ENCODE measurements around the gene EIF5A2. TPM values are rescaled to one million over a fixed set of nuclear protein-coding genes. Genes with fewer than 3 reads are reported as not detected.

EIF5A2 gene
- total RNA-seq, 2 experiments from 2014 or later, result 10.8 to 10.9 TPM

DNA sequence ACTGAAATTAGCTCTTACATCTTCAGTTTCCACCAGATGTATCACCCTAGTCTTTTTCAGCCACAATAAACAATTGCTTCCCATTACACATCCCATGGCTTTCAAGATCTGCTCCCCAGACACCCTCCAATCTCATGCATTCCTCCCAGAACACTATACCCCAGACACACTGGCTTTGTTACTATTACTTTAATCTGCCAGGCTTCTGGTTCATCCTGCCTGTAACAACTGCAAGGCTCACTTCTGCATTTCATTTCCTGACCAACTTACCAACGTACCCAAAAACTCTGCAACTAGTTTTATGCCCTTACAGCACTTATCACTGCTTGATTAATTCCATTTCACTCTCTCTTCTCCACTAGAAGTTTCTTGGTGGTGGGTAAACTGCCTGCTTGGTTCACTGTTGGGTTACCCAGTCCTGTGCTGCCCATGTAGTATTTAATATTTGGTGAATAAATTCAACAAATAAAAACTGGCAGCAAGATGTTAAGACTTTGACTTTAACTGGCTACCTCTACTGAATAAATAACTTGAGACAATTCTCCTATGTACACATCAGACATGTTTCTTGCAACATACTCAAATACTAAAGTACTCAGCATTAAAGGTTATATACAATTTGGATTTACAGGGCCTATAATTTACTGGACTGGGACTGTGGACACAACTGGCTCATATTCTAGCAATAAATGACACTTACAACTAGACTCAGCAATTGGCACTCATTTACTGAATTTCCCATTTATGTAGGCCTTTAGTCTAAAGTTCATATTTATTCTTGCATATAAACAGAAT is 41.1 kb downstream of the EIF5A2 start:
- POLR2A ChIA-PET, result interaction anchor here (3.0 kb wide), 1 partner anchor 42 kb away, joined by 31 read pairs; the partner anchor contains the start of gene EIF5A2
- no peak for ATAC-seq

DNA sequence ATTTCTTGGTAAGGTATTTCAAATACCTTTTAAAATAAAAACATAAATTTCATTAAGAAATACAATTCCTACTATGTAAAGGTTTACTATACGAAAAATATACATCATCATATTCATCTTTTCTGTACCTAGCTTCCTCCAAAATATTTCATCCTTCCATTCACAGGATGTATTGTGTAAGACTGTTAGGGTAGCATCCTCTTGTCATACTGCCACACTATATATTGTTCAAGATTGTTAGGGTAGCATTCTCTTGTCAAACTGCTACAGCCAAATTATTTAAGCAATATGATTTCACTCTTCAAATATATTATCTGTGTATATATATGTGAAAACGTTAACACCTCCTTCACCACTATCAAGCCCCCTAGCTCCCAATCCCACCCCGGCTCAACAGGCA is 41.9 kb downstream of the EIF5A2 start:
- ATAC-seq, result no peak
- H3K36me3 Mint-ChIP-seq (ENCODE audit: low read depth), result peaks cover 38% of the 10 kb centered on the region
- peaks cover 26% of the 10 kb centered on the region for H3K4me1 Mint-ChIP-seq (ENCODE audit: low read depth)
- POLR2A ChIA-PET, result no interaction called here
- H3K4me3 Mint-ChIP-seq, result no peak overlapping the region
- CTCF ChIA-PET, result interaction anchor here (0.9 to 2.3 kb wide), 2 partner anchors 53 to 55 kb away, joined by 3 to 9 read pairs; no protein-coding TSS in a partner anchor
- no peaks in the 10 kb centered on the region for H3K9me3 Mint-ChIP-seq (ENCODE audit: insufficient read depth)
- no peaks in the 10 kb centered on the region for H3K27me3 Mint-ChIP-seq (ENCODE audit: low read depth)
- H3K27ac Mint-ChIP-seq, result no peak overlapping the region
- DNase-seq, result no peak

More for the DNA sequence above, 41.1 kb downstream of the EIF5A2 start:
- Mint-ChIP-seq H3K9me3 (ENCODE audit: insufficient read depth) (no peaks in the 10 kb centered on the region), H3K4me3 (peak overlapping the region; percentile 59), H3K27ac (peak overlapping the region; percentile 56), H3K4me1 (ENCODE audit: low read depth) (peaks cover 26% of the 10 kb centered on the region), H3K27me3 (ENCODE audit: low read depth) (no peaks in the 10 kb centered on the region), H3K36me3 (ENCODE audit: low read depth) (peaks cover 41% of the 10 kb centered on the region)
- CTCF ChIA-PET, result interaction anchor here (2.3 kb wide), 1 partner anchor 56 kb away, joined by 9 read pairs; no protein-coding TSS in a partner anchor
- no peak for DNase-seq

DNA sequence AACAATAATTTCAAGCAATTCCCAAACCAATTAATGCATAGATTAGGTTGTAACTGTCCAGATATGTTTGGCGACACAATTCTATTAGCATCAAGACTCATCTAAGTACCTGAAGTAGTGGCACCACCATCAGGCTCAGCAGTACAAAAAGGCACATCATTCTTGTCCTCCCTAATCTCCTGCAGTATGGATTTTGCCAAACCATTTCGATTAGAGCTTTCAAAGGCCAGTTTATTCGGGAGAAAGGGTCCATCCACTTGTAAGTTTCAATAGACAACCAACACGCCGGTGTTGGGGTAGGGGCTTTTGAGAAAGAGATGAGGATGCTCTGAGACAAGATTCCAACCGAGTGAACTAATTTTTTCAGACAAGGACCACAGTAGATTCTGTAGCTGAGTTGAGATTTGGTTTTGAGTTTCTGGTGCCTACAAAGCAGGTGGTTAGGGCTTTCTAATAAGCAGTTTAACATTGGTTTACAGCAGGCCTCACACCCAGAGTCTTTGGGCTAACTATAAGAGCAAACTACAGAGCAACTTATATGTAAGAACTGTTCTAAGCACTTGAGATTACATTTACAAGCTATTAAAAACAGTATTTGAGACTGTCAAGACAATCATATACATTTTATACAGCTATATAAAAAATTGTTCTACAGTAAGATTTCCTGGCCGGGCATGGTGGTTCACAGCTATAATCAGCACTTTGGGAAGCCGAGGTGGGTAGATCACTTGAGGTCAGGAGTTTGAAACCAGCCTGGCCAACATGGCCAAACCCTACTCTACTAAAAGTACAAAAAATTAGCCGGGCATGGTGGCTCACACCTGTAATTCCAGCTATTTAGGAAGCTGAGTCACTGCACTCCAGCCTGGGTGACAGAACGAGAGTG is 43.0 kb downstream of the EIF5A2 start:
- DNase-seq, result no peak
- H3K27ac Mint-ChIP-seq, result no peak overlapping the region
- POLR2A ChIA-PET, result interaction anchor here (1.0 kb wide), 1 partner anchor 10 kb away, joined by 3 read pairs; no protein-coding TSS in a partner anchor
- no peak overlapping the region for H3K4me3 Mint-ChIP-seq
- peaks cover 17% of the 10 kb centered on the region for H3K4me1 Mint-ChIP-seq (ENCODE audit: low read depth)
- CTCF ChIA-PET, result interaction anchor here (0.9 to 2.3 kb wide), 2 partner anchors 52 to 54 kb away, joined by 3 to 9 read pairs; no protein-coding TSS in a partner anchor
- no peak for ATAC-seq
- no peaks in the 10 kb centered on the region for H3K27me3 Mint-ChIP-seq (ENCODE audit: low read depth)
- H3K36me3 Mint-ChIP-seq (ENCODE audit: low read depth), result peaks cover 38% of the 10 kb centered on the region
- no peaks in the 10 kb centered on the region for H3K9me3 Mint-ChIP-seq (ENCODE audit: insufficient read depth)

DNA sequence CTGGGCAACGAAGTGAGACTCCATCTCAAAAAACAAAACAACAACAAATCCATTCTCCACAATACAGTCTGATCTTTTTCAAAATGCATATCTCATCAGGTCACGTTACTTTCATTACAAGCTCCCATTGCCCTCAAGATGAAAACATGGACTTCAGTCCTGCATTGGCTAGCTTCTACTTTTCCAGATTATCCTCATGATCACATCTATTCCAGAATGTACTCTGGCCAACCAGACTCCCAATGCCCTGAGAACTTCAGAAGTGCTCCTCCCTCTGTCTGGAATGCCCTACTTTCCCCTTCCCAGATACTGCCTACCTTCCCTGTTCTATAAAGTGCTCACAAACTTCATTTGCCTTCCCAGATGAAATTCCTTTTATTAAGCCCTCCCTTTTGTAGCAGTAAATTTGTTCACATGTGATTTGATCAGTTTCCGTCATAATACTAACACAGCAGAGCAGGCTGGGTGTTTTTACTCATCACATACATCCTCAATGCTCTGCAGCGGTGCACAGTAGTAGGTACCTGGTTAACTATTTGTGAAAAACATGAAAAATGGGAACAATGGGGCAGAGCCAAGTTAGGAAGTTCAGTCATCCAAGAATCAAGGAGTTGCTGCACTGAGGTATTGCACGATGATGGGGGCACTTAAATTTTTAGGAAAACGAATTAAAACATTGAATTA is 43.8 kb downstream of the EIF5A2 start:
- H3K4me3 Mint-ChIP-seq, result no peak overlapping the region
- POLR2A ChIA-PET, result interaction anchor here (1.0 kb wide), 1 partner anchor 9 kb away, joined by 3 read pairs; no protein-coding TSS in a partner anchor
- CTCF ChIA-PET, result no interaction called here
- H3K4me1 Mint-ChIP-seq (ENCODE audit: low read depth), result peaks cover 12% of the 10 kb centered on the region
- no peaks in the 10 kb centered on the region for H3K27me3 Mint-ChIP-seq (ENCODE audit: low read depth)
- no peak overlapping the region for H3K27ac Mint-ChIP-seq
- DNase-seq (no peak), ATAC-seq (no peak)
- no peaks in the 10 kb centered on the region for H3K9me3 Mint-ChIP-seq (ENCODE audit: insufficient read depth)
- peaks cover 34% of the 10 kb centered on the region for H3K36me3 Mint-ChIP-seq (ENCODE audit: low read depth)

DNA sequence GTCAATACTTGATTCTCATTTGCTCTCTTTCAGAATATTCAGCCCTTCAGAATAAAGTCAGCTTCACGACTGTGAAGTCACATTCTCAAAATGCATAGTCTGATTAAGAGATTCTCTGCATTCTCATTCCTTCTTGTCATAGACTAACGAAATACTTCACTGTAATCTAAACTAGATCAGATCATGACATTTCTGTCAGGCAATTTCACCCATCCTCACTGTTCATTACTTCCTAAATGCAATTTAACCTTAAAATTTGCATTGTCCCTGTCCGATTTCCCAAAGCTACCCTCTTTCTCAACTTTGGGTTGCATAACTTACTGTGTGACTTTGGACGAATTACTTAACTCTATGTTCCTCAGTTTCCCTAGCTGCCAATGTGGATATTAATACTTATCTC is 44.6 kb downstream of the EIF5A2 start:
- ChIA-PET POLR2A (no interaction called here), CTCF (interaction anchor here (1.4 kb wide), 1 partner anchor 8 kb away, joined by 3 read pairs; no protein-coding TSS in a partner anchor)
- Mint-ChIP-seq H3K4me3 (no peak overlapping the region), H3K36me3 (ENCODE audit: low read depth) (peaks cover 30% of the 10 kb centered on the region), H3K27me3 (ENCODE audit: low read depth) (no peaks in the 10 kb centered on the region), H3K27ac (no peak overlapping the region), H3K4me1 (ENCODE audit: low read depth) (peaks cover 12% of the 10 kb centered on the region), H3K9me3 (ENCODE audit: insufficient read depth) (no peaks in the 10 kb centered on the region)
- DNase-seq, result no peak
- no peak for ATAC-seq

DNA sequence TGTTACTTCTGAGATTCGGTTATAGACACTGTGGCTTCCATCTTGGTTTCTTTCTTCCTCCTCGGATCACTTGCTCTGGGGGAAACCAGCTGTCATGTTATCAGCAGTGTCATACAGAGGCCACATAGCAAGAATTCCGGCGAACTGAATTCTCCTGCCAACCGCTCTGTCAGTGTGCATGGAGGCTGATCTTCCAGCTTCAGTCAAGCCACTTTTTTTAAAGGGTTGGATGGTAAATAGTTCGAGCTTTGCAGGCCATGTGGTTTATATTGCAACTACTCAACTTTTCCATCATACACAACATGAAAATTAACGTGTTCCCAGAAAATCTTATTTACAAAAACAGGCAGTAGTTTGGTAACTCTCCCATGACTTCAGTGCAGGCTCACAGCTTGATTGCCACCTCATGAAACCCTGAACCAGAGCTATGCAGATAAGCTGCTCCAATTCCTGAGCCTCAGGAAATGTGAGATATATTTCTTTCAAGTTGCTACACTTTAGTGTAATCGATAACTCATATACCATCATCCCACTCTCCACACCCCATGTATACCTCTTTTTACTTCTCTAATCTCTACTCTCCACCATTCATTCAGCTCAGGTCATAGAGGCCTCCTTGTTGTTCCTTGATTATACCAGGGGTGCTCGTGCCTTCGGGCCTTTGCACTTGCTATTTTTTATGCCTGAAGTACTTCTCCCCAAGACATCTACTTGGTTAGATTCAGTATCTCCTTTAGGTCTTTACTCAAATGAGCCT is 45.6 kb downstream of the EIF5A2 start:
- DNase-seq (no peak), ATAC-seq (peak; percentile 18)
- ChIA-PET CTCF (interaction anchor here (0.8 to 1.8 kb wide), 3 partner anchors 10 to 51 kb away, joined by 3 to 7 read pairs (median 3); no protein-coding TSS in a partner anchor), POLR2A (interaction anchor here (0.6 kb wide), 1 partner anchor 895 kb away, joined by 4 read pairs; no protein-coding TSS in a partner anchor)
- no peaks in the 10 kb centered on the region for H3K27me3 Mint-ChIP-seq (ENCODE audit: low read depth)
- peaks cover 30% of the 10 kb centered on the region for H3K36me3 Mint-ChIP-seq (ENCODE audit: low read depth)
- H3K4me3 Mint-ChIP-seq, result no peak overlapping the region
- H3K9me3 Mint-ChIP-seq (ENCODE audit: insufficient read depth), result no peaks in the 10 kb centered on the region
- H3K4me1 Mint-ChIP-seq (ENCODE audit: low read depth), result peaks cover 10% of the 10 kb centered on the region
- H3K27ac Mint-ChIP-seq, result no peak overlapping the region

DNA sequence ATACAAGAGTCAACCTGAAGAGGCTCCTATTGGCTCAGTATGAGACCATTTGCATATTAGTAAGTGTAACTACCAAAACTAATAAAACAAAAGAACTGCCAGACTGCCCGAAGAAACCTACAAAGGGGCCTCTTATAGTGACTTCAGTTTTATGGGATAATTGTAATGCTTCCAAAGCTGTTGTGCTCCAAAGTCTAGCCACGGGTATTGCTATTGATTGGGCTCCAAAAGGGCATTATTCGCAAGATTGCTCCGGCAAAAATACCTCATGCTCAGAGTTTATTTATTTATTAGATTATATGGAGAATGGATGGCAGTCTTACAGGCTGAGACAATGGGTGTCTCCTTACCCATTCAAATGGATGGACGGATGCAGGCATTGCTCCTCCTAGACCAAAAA is 49.8 kb downstream of the EIF5A2 start:
- POLR2A ChIA-PET, result interaction anchor here (1.0 kb wide), 1 partner anchor 11 kb away, joined by 4 read pairs; the partner anchor contains the start of gene RPL22L1
- Mint-ChIP-seq H3K9me3 (ENCODE audit: insufficient read depth) (no peaks in the 10 kb centered on the region), H3K36me3 (ENCODE audit: low read depth) (no peaks in the 10 kb centered on the region), H3K27ac (no peak overlapping the region), H3K27me3 (ENCODE audit: low read depth) (peaks cover 6% of the 10 kb centered on the region), H3K4me1 (ENCODE audit: low read depth) (peaks cover 2% of the 10 kb centered on the region), H3K4me3 (no peak overlapping the region)
- DNase-seq, result no peak
- no peak for ATAC-seq
- CTCF ChIA-PET, result no interaction called here

DNA sequence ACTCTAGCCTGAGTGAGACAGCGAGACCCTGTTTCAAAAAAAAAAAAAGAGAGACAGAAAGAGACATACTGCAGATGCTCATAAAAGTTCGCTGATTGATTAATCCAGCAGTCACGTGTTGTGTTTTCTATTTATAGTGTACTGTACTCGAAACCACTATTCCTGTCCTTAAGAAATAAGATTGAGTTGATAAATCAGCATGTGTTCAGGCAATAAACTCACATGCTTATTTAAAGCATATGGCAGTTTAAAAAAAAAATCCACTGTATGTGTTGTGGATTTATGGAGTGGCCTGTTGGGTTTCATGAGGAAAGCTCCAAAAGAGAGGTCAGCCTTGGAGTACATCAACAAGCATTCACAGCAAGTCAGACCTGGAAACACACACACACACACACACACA is 56.1 kb downstream of the EIF5A2 start:
- Mint-ChIP-seq H3K4me1 (ENCODE audit: low read depth) (peaks cover 2% of the 10 kb centered on the region), H3K27ac (no peak overlapping the region), H3K27me3 (ENCODE audit: low read depth) (peaks cover 22% of the 10 kb centered on the region), H3K36me3 (ENCODE audit: low read depth) (no peaks in the 10 kb centered on the region), H3K9me3 (ENCODE audit: insufficient read depth) (no peaks in the 10 kb centered on the region), H3K4me3 (no peak overlapping the region)
- DNase-seq (no peak), ATAC-seq (no peak)
- ChIA-PET CTCF (interaction anchor here (1.0 kb wide), 1 partner anchor 17 kb away, joined by 3 read pairs; the partner anchor contains the start of gene RPL22L1), POLR2A (interaction anchor here (0.7 kb wide), 1 partner anchor 18 kb away, joined by 6 read pairs; the partner anchor contains the start of gene RPL22L1)

DNA sequence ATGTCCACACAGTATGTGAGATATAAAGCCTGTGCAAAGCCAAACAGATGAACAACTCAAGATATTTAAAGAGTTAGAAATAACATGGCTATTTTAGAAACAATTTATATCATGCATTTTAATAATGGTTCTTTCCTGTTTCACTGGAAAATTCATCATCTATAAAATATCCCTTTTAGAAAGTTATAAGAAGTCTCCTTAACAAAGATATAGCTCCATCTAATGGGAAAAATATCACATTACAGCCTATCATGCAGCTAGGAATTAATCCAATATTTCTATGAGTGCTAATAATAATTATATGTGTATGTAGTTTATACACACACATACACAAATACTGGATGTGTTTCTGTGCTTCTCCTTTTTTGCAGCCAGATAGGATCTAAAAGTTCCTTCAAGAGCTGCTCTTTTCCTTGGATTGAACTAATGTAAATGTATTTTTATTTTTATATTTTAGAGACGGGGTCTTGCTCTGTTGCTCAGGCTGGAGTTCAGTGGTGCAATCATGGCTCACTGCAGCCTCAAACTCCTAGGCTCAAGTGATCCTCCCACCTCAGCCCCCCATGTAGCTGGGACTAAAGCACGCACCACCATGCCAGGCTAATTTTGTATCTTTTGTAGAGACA is 60.0 kb downstream of the EIF5A2 start:
- ATAC-seq, result no peak
- no peak overlapping the region for H3K4me3 Mint-ChIP-seq
- no peak for DNase-seq
- no peaks in the 10 kb centered on the region for H3K9me3 Mint-ChIP-seq (ENCODE audit: insufficient read depth)
- ChIA-PET CTCF (interaction anchor here (1.0 to 1.9 kb wide), 7 partner anchors 9 to 675 kb away, joined by 3 to 7 read pairs (median 4); partner anchors contain the start of gene RPL22L1), POLR2A (no interaction called here)
- H3K36me3 Mint-ChIP-seq (ENCODE audit: low read depth), result no peaks in the 10 kb centered on the region
- H3K27me3 Mint-ChIP-seq (ENCODE audit: low read depth), result peaks cover 29% of the 10 kb centered on the region
- no peaks in the 10 kb centered on the region for H3K4me1 Mint-ChIP-seq (ENCODE audit: low read depth)
- H3K27ac Mint-ChIP-seq, result no peak overlapping the region

DNA sequence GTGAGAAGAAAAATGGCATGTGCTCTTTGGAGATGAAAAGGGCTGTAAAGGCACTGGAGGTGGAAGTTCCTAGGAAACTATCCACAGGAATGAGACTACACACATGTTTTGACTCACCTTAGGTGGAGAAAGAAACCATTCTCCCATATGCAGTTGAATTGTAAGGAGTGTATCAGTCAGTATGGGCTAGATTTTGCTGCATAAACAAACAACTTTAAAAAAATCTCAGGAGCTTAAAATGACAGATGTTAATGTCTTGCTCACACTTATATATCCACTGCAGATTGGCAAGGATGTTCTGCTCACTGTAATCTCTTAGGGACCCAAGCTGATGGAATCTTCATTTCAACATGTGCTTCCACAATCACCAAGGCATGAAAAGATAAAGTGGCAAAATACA is 64.1 kb downstream of the EIF5A2 start:
- ATAC-seq, result no peak
- CTCF ChIA-PET, result no interaction called here
- H3K36me3 Mint-ChIP-seq (ENCODE audit: low read depth), result no peaks in the 10 kb centered on the region
- no peak for DNase-seq
- H3K4me1 Mint-ChIP-seq (ENCODE audit: low read depth), result no peaks in the 10 kb centered on the region
- POLR2A ChIA-PET, result no interaction called here
- no peak overlapping the region for H3K4me3 Mint-ChIP-seq
- no peaks in the 10 kb centered on the region for H3K9me3 Mint-ChIP-seq (ENCODE audit: insufficient read depth)
- H3K27me3 Mint-ChIP-seq (ENCODE audit: low read depth), result peaks cover 36% of the 10 kb centered on the region
- H3K27ac Mint-ChIP-seq, result no peak overlapping the region
